Ectodermal cell (in vitro differentiated cells): ENCODE measurements around the gene PNKD.

Source experiments
- H3K27ac ChIP-seq: 2 replicates; pipeline ENCODE4 v1.7.0; 2013; ENCODE audit warnings: mild to moderate bottlenecking, low read depth, low read length; ENCODE audit not compliant: insufficient read depth, poor library complexity, severe bottlenecking
- H3K27me3 ChIP-seq: 2 replicates; pipeline ENCODE4 v1.7.0; 2013; ENCODE audit warnings: mild to moderate bottlenecking, low read length; ENCODE audit not compliant: insufficient read depth, control insufficient read depth, poor library complexity, severe bottlenecking
- H3K36me3 ChIP-seq: one replicate; pipeline ENCODE4 v1.7.0; 2013; ENCODE audit warnings: low read length; ENCODE audit not compliant: control insufficient read depth, insufficient read depth
- H3K4me1 ChIP-seq: one replicate; pipeline ENCODE4 v1.7.0; 2013; ENCODE audit warnings: low read length; ENCODE audit not compliant: control insufficient read depth, insufficient read depth
- H3K4me3 ChIP-seq: 2 replicates; pipeline ENCODE4 v1.7.0; 2013; ENCODE audit warnings: low read depth, low read length, control low read depth; ENCODE audit not compliant: insufficient read depth
- H3K9me3 ChIP-seq: 2 replicates; pipeline ENCODE4 v1.7.0; 2013; ENCODE audit warnings: mild to moderate bottlenecking, low read length, moderate library complexity; ENCODE audit not compliant: control insufficient read depth
- WGBS, 2 experiments: methylation state at CpG; one replicate each; pipeline ENCODE4 v1.1.7; 2013; ENCODE audit warnings: missing lambda C conversion rate in 2 of 2; 5-methylcytosine and 5-hydroxymethylcytosine counted together

The PNKD gene

DNA sequence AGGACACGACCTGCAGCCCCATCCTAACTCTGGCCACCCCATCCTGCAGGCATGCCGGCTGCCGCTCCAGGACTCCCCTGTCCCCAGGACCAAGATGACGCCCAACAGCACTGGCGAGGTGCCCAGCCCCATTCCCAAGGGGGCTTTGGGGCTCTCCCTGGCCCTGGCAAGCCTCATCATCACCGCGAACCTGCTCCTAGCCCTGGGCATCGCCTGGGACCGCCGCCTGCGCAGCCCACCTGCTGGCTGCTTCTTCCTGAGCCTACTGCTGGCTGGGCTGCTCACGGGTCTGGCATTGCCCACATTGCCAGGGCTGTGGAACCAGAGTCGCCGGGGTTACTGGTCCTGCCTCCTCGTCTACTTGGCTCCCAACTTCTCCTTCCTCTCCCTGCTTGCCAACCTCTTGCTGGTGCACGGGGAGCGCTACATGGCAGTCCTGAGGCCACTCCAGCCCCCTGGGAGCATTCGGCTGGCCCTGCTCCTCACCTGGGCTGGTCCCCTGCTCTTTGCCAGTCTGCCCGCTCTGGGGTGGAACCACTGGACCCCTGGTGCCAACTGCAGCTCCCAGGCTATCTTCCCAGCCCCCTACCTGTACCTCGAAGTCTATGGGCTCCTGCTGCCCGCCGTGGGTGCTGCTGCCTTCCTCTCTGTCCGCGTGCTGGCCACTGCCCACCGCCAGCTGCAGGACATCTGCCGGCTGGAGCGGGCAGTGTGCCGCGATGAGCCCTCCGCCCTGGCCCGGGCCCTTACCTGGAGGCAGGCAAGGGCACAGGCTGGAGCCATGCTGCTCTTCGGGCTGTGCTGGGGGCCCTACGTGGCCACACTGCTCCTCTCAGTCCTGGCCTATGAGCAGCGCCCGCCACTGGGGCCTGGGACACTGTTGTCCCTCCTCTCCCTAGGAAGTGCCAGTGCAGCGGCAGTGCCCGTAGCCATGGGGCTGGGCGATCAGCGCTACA lies 7.4 kb upstream of the PNKD start:
- no peaks in the 10 kb centered on the region for H3K27me3 ChIP-seq
- no peaks in the 10 kb centered on the region for H3K9me3 ChIP-seq
- H3K36me3 ChIP-seq: peaks cover 27% of the 10 kb centered on the region
- no peak overlapping the region for H3K4me3 ChIP-seq
- WGBS, 2 experiments: 94% methylated on average over 39 of the region's 39 CpGs
- H3K4me1 ChIP-seq: peaks cover 13% of the 10 kb centered on the region
- H3K27ac ChIP-seq: no peak overlapping the region

DNA sequence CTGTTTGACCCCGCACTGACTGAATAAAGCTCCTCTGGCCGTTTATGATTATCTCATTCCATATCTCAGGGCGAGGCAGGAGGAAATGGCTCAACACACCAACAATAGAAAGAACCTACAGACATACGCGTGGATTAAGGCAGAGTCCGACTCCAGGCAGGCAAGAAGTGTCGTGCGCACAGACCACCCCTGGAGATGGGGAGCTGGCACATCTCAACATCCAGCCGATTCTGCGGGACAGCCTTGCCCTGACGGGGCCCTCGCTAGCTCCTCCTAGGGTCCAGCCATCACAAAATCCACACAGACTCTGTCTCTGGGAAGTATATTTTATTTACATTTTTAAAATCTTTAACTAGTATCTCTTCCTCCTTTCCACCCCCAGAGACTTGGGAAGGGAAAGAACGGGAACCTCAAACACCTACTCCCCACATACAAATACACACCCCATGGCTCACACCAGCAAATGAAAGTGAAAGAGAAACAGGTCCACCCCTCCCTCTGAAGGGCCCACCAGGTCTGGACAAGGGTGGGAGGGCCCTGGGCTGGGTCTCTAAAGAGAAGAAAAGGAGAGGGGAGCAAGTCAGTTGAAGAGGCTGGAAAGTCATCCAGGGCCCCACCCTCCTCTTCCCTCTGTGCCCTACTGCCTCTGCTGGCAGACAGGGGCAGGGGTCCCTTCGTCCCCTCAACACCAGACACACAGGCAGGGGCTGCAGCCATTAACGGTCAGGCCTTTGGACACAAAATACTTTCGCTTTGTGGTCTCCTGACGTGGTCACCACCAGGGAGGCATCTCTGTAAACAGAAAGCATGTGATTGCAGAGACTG lies 6.3 kb upstream of the PNKD start:
- WGBS, 2 experiments: 90 to 92% methylated on average over 17 of the region's 17 CpGs
- H3K4me1 ChIP-seq: peaks cover 14% of the 10 kb centered on the region
- H3K4me3 ChIP-seq: no peak overlapping the region
- no peaks in the 10 kb centered on the region for H3K27me3 ChIP-seq
- peaks cover 27% of the 10 kb centered on the region for H3K36me3 ChIP-seq
- H3K9me3 ChIP-seq: no peaks in the 10 kb centered on the region
- H3K27ac ChIP-seq: no peak overlapping the region

DNA sequence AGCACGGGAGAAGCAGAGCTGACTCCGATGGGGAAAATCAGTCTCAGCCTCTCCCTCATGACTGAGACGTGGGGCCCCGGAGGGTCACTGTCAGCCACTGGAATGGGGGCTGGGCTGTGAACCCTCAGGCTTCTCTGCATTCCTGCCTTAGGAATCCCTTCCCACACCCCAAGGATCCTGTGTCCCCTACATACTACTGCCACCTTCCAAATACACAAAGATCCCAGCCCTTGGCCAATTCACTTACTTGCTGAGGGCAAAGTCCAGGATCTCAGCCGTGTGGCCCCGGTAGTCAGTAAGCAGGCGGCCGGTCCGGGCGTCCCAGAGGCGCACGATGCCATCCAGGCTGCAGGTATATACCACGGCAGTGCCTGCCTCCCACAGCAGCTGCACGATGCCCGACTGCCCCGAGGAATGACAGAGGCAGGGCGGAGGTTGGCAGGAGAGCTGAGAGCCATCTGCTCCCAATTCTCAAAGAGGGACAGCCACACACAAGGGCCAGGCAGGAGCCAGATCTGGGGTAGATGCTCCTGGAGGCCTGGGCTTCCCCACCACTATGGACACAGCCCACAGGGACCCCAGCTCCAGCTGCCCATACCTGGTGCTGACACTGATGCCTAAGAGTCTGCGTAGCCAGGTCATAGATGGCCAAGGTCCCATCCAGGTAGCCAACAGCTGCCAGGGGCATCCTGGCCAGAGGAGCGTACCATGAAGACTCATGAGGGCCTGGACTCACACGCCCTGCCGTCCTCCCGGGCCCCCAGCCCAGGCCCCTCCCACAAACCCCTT lies 5.4 kb upstream of the PNKD start:
- no peak overlapping the region for H3K27ac ChIP-seq
- WGBS, 2 experiments: 94 to 96% methylated on average over 22 of the region's 22 CpGs
- H3K4me3 ChIP-seq: no peak overlapping the region
- H3K4me1 ChIP-seq: peaks cover 17% of the 10 kb centered on the region
- H3K36me3 ChIP-seq: peaks cover 27% of the 10 kb centered on the region
- H3K9me3 ChIP-seq: no peaks in the 10 kb centered on the region
- no peaks in the 10 kb centered on the region for H3K27me3 ChIP-seq

DNA sequence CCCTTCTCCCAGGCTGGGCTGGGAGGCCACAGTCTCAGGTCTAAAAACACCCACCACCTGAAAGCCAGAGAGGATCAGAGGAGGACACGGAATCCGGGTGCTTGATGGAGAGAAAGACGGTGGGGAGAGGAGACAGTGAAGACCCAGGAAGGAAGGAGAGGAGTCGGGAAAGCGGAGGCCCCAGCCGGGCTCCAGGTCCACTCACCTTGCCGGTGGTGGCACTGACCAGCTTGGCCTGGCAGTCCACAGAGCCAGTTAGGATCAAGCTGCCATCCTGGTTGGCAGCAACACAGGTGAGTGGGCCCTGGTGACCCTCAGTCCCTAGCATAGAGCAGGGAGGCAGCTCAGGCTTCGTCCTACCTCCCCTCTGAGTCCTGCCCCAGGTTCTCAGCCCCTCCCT lies 4.7 kb upstream of the PNKD start:
- no peaks in the 10 kb centered on the region for H3K9me3 ChIP-seq
- H3K27me3 ChIP-seq: no peaks in the 10 kb centered on the region
- 94 to 95% methylated on average over 8 of the region's 8 CpGs for WGBS, 2 experiments
- peaks cover 27% of the 10 kb centered on the region for H3K36me3 ChIP-seq
- no peak overlapping the region for H3K27ac ChIP-seq
- no peak overlapping the region for H3K4me3 ChIP-seq
- H3K4me1 ChIP-seq: peaks cover 17% of the 10 kb centered on the region

DNA sequence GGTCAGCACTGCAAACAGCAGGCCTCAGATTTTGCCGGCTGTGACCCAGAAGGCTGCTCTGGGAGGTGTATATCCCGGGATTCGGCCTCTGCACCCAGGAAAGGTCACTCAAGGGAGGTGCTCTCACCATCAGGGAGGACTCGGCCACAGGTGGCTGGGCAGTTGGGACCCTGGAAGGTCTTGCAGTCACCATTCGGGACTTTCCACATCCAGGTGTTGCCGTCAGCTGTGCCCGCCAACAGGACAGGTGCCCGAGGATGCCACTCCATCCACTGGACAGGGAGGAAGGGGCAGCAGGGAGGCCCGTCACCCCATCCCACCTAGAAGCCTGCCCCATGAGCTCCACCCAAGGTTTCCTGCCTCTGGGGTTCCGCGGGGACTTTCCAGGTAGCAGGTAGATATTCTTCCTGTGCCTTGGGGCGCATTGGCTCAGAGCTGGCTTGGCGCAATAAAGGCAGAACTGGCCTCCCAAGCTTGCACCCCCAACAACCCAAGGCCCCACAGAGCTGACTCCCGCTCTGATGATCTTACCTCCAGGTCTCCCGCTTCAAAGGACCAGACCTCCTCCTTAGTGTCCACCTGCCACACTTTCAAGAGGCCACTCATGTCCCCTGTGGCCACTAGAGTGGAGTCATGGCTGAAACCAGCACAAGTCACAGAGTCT lies 3.9 kb upstream of the PNKD start:
- H3K27me3 ChIP-seq: no peaks in the 10 kb centered on the region
- no peak overlapping the region for H3K4me3 ChIP-seq
- H3K4me1 ChIP-seq: peaks cover 10% of the 10 kb centered on the region
- H3K9me3 ChIP-seq: no peaks in the 10 kb centered on the region
- WGBS, 2 experiments: 95% methylated on average over 15 of the region's 15 CpGs
- H3K36me3 ChIP-seq: peaks cover 27% of the 10 kb centered on the region
- H3K27ac ChIP-seq: no peak overlapping the region

DNA sequence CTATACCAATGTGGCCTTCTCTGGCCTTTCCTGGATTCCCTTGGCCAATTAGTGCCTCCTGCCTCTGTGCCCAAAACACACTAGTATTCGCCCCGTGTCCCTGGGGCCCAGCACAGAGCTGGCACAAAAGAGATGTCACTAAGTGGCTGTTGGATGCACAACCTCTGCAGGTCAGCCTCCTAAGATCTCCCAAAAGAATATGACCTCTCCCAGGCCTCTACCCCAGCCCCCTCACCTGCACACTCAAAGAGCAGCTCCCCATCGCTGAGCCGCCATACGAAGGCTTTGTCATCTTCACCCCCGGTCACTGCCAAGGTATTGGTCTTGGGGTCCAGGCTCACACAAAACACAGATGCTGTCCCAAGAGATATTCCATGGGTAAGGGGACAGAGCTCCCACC lies 3.1 kb upstream of the PNKD start:
- no peak overlapping the region for H3K27ac ChIP-seq
- 96 to 97% methylated on average over 6 of the region's 6 CpGs for WGBS, 2 experiments
- peaks cover 4% of the 10 kb centered on the region for H3K4me1 ChIP-seq
- peaks cover 27% of the 10 kb centered on the region for H3K36me3 ChIP-seq
- H3K27me3 ChIP-seq: no peaks in the 10 kb centered on the region
- H3K4me3 ChIP-seq: no peak overlapping the region
- no peaks in the 10 kb centered on the region for H3K9me3 ChIP-seq

DNA sequence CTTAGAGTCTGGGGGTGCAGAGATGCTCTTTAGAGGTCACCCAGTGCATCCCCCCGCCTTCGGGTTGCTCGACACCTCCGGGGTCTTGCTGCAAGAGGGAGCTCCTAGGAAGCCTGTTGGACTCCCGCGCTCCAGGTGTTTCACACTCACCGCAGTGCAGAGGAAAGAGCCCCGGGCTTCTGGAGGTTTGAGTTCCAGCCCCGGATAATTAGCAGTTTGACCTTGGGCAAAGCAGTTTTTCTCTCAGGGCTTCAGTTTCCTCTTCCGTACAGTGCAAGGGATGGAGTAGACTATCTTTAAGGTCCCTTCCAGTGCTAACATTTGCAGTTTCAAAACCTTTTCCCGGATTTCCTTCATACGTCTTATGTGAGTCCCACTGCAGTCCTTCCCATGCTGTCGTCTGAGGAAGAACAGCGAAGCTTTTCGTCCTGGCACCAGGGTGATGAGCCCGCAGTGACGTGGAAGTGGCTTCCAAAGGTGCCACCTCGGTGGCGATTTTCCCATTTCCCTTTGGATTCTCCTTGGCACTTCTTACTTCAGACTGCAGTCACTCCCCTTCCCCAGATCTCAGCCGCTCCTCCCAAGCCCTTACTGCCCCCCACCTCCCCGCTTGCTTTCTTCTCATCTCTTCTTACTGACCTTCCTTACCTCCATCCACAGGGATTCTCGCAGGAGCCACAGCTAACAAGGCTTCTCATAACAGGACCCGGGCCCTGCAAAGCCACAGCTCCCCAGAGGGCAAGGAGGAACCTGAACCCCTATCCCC lies 585 bp downstream of the PNKD start:
- H3K27ac ChIP-seq: no peak overlapping the region

DNA sequence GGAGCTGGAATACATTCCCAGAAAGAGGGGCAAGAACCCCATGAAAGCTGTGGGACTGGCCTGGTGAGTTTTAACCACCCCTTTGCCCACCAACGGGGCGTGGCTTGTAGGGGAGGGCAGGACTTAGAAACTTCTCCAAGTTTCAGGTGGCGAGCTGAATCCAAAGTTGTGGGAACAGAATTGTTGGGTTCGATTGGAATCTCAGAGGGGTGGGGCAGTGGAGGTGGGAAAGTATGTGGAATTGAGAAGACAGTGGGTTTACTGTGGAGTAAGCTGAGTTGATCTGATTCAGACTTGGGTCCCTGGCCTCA lies 1.1 kb downstream of the PNKD start:
- Histone ChIP-seq H3K4me1 (peaks cover 4% of the 10 kb centered on the region), H3K4me3 (peak overlapping the region; percentile 88), H3K27me3 (no peaks in the 10 kb centered on the region), H3K9me3 (no peaks in the 10 kb centered on the region), H3K27ac (no peak overlapping the region), H3K36me3 (peaks cover 25% of the 10 kb centered on the region)
- 79 to 81% methylated on average over 4 of the region's 4 CpGs for WGBS, 2 experiments

More for the DNA sequence above, 585 bp downstream of the PNKD start:
- Histone ChIP-seq H3K4me1 (peaks cover 4% of the 10 kb centered on the region), H3K4me3 (peak overlapping the region; percentile 88), H3K27me3 (no peaks in the 10 kb centered on the region), H3K9me3 (no peaks in the 10 kb centered on the region), H3K36me3 (peaks cover 31% of the 10 kb centered on the region)
- 7 to 8% methylated on average over 23 of the region's 23 CpGs for WGBS, 2 experiments

DNA sequence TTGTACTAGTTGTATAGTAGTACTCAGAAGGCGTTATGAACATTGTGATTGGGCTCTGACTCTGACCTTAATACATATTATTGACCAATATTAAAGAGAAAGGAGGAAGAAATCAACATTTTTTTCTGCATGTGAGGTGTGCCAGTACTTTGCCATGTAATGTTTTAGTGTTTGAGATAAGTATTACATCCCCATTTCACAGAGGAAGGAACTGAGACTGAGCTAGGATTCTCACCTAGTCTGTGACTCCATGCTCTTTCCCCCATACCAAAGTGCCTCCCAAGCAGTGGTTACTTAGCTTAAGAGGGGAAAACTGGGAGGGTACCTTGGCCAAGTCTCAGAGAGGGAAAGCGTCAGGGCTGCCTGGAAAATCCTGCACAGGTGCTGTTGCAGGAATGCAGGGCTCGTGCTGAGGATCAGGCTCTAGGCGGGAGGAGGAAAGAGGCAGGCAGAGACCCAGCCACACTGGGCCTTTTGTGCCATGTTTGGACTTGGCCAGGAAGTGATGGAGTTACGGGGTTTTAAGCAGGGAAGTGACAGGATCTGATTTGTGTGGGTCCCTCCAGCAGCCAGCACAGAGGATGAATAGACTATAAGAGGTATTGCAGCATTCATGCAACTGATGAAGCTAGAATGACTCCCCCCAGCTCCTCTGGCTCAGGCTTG lies 1.7 kb downstream of the PNKD start:
- no peak overlapping the region for H3K27ac ChIP-seq
- peaks cover 22% of the 10 kb centered on the region for H3K36me3 ChIP-seq
- H3K4me1 ChIP-seq: peaks cover 4% of the 10 kb centered on the region
- H3K27me3 ChIP-seq: no peaks in the 10 kb centered on the region
- H3K9me3 ChIP-seq: no peaks in the 10 kb centered on the region
- WGBS, 2 experiments: 90 to 92% methylated on average over 5 of the region's 5 CpGs
- H3K4me3 ChIP-seq: no peak overlapping the region
